ENCODE measurements around the gene CNTN4. TPM values are rescaled to one million over a fixed set of nuclear protein-coding genes. Genes with fewer than 3 reads are reported as not detected.

Gene CNTN4
- total and polyA plus RNA-seq, 2 of the 8 experiments (the other 6 are each of a cell fraction or from before 2014, with no cell fraction given): 0.41 to 2.2 TPM

DNA sequence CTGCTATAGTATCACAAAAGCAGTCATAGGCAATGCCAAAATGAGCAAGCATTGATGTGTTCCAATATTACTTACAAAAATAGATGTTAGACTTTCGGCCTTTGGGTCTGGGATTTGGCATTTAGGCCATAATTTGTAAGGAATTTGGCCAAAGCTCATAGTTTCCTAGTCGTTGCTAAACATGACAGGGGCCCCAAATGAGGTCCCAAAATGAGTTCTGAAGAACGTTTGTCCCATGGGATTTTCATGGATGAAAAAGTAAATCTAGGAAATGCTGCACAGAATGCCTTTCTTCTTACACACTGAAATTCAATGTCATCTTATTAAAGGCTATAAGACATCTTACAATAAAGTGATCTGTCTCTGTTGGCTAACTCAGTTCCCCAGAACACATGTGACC lies 456.0 kb downstream of the CNTN4 start:
- H4K8ac ChIP-seq (ENCODE audit: extremely low read depth, insufficient read depth, low read length): no peak overlapping the region
- H3K36me3 ChIP-seq (ENCODE audit: control insufficient read depth in 2 of 4, insufficient read depth in 4 of 4, low read length in 3 of 4): no peaks in the 10 kb centered on the region
- H3K4ac ChIP-seq (replicated peaks; ENCODE audit: insufficient read length, low read depth, low read length): no peak overlapping the region
- WGBS, 2 experiments (ENCODE audit: extremely low coverage in 1 of 2, insufficient coverage in 1 of 2, insufficient read length in 1 of 2, insufficient replicate concordance in 2 of 2, low coverage in 1 of 2, low lambda C conversion rate in 2 of 2, missing lambda C conversion rate in 1 of 2): 89% methylated on average over 3 of the region's 3 CpGs; no CpG with 5 or more reads in 1 of the 2 experiments
- H3K23ac ChIP-seq (ENCODE audit: insufficient read length): no peak overlapping the region
- H3K4me2 ChIP-seq (ENCODE audit: insufficient read depth in 1 of 2, low read depth in 2 of 2, low read length in 2 of 2): no peak overlapping the region
- H3K9me3 ChIP-seq (ENCODE audit: insufficient read depth in 2 of 2, low read depth in 1 of 2, low read length in 1 of 2): no peaks in the 10 kb centered on the region
- no peaks in the 10 kb centered on the region for H3K23me2 ChIP-seq (ENCODE audit: low read depth, low read length)
- H2BK15ac ChIP-seq (ENCODE audit: low read length): no peak overlapping the region
- H3K14ac ChIP-seq (ENCODE audit: insufficient read length): no peak overlapping the region
- no peak overlapping the region for H2AFZ ChIP-seq (ENCODE audit: low read length)
- H3K79me2 ChIP-seq (ENCODE audit: control insufficient read depth in 1 of 2, insufficient read depth in 2 of 2, low read length in 2 of 2): no peaks in the 10 kb centered on the region
- POLR2A ChIA-PET (ENCODE audit: partially characterized antibody): no interaction called here
- no peaks in the 10 kb centered on the region for H4K20me1 ChIP-seq (replicated peaks in 1 of 2; ENCODE audit: control insufficient read depth in 1 of 2, insufficient read depth in 2 of 2, low read length in 2 of 2)
- no peak overlapping the region for H4K5ac ChIP-seq (ENCODE audit: insufficient read length, low read depth, low read length)
- no peak overlapping the region for H2BK20ac ChIP-seq (ENCODE audit: low read length)
- H3K4me1 ChIP-seq (replicated peaks in 1 of 4; ENCODE audit: control insufficient read depth in 3 of 4, insufficient read depth in 4 of 4, low read length in 3 of 4): no peaks in the 10 kb centered on the region
- H2BK12ac ChIP-seq (ENCODE audit: low read depth, low read length): no peak overlapping the region
- FAIRE-seq (no peak), DNase-seq (ENCODE audit: low read depth in 1 of 2, low spot score in 2 of 2) (no peak)
- no peak overlapping the region for H3K18ac ChIP-seq (ENCODE audit: extremely low read depth, low read length)
- no peaks in the 10 kb centered on the region for H3K27me3 ChIP-seq (replicated peaks in 1 of 4; ENCODE audit: control insufficient read depth in 3 of 4, extremely low read depth in 1 of 4, insufficient read depth in 3 of 4, low read length in 3 of 4)
- no peak overlapping the region for H3K56ac ChIP-seq (replicated peaks; ENCODE audit: insufficient read length, low read depth, low read length)
- CTCF ChIA-PET (ENCODE audit: partially characterized antibody): no interaction called here
- H2BK5ac ChIP-seq (ENCODE audit: low read depth, low read length): no peak overlapping the region
- no peak overlapping the region for H3K27ac ChIP-seq (ENCODE audit: low read depth, low read length)
- H2AK5ac ChIP-seq (ENCODE audit: low read depth, low read length): no peak overlapping the region
- no peak overlapping the region for H4K91ac ChIP-seq (replicated peaks; ENCODE audit: insufficient read length, low read length)
- no peak overlapping the region for H3K9ac ChIP-seq (replicated peaks in 1 of 4; ENCODE audit: extremely low read depth in 1 of 4, low read depth in 3 of 4, low read length in 3 of 4)
- no peak overlapping the region for H3K4me3 ChIP-seq (ENCODE audit: extremely low read depth in 1 of 4, insufficient read depth in 2 of 4, low read depth in 3 of 4, low read length in 4 of 4)
- no peaks in the 10 kb centered on the region for H3K79me1 ChIP-seq (ENCODE audit: low read depth, low read length)
- no peak overlapping the region for H2BK120ac ChIP-seq (replicated peaks; ENCODE audit: low read depth, low read length)
- TF ChIP-seq CREB1 (IDR thresholded peaks at IDR 0.05) (no peak), EP300 (IDR thresholded peaks at IDR 0.05; ENCODE audit: borderline replicate concordance in 1 of 2, low read depth in 2 of 2, low read length in 2 of 2) (no peak), MAFK (IDR thresholded peaks at IDR 0.05; ENCODE audit: low read depth, low read length) (no peak), SAP30 (IDR thresholded peaks at IDR 0.05; ENCODE audit: insufficient read depth, insufficient replicate concordance, low read length) (no peak), SUZ12 (IDR thresholded peaks at IDR 0.05; ENCODE audit: low read length) (no peak), POU5F1 (IDR thresholded peaks at IDR 0.05; ENCODE audit: low read depth, low read length) (no peak), NANOG (IDR thresholded peaks at IDR 0.05; ENCODE audit: insufficient read depth, low read depth, low read length, poor library complexity, severe bottlenecking) (no peak), TCF12 (IDR thresholded peaks at IDR 0.05; ENCODE audit: low read depth, low read length) (no peak), TEAD4 (IDR thresholded peaks at IDR 0.05; ENCODE audit: low read depth, low read length) (no peak), KDM5A (IDR thresholded peaks at IDR 0.05; ENCODE audit: low read length) (no peak), BRCA1 (IDR thresholded peaks at IDR 0.05; ENCODE audit: low read depth, low read length) (no peak), HDAC6 (IDR thresholded peaks at IDR 0.05; ENCODE audit: low read depth, low read length) (no peak), ZNF274 (IDR thresholded peaks at IDR 0.05; ENCODE audit: borderline replicate concordance, extremely low read depth, low read length) (no peak), JUN (IDR thresholded peaks at IDR 0.05; ENCODE audit: low read depth, low read length) (no peak)
